GM19452 (cell line): ENCODE measurements around the gene C2CD4C.
"Not testable (repeated sequence)": the region's sequence is repeated elsewhere in the genome, so short reads cannot be mapped to it uniquely, and the experiment has no call there.

ENCODE experiments used
- ATAC-seq: cut with Tn5 transposase; IDR thresholded peaks from one replicate; pipeline ENCODE4 v1.9.1; 2021; ENCODE audit not compliant: unreplicated experiment

C2CD4C gene

GRCh38 chr19:408902-409515, at the start of gene C2CD4C:
Gene C2CD4C, minus strand, starts transcription at chr19:409147. Its CDS starts 786 bp downstream, at chr19:408361.
- no peak for ATAC-seq

GRCh38 chr19:458091-459042, 49.4 kb upstream of the C2CD4C start:
- ATAC-seq, result no peak

GRCh38 chr19:457636-458035, 48.7 kb upstream of the C2CD4C start:
- ATAC-seq, result no peak

- ATAC-seq, result no peak
Measured at GRCh38 chr19:456547-457110, 47.7 kb upstream of the C2CD4C start.

GRCh38 chr19:455851-456546, 47.1 kb upstream of the C2CD4C start:
- no peak for ATAC-seq

GRCh38 chr19:455031-455705, 46.2 kb upstream of the C2CD4C start:
- ATAC-seq, result no peak

- ATAC-seq, result no peak
Measured at GRCh38 chr19:453606-454005, 44.7 kb upstream of the C2CD4C start.

- no peak for ATAC-seq
Measured at GRCh38 chr19:452829-453228, 43.9 kb upstream of the C2CD4C start.

GRCh38 chr19:450912-451481, 42.0 kb upstream of the C2CD4C start:
- not testable (repeated sequence) for ATAC-seq

- no peak for ATAC-seq
Measured at GRCh38 chr19:449916-450315, 41.0 kb upstream of the C2CD4C start.

GRCh38 chr19:447816-448560, 39.0 kb upstream of the C2CD4C start:
- no peak for ATAC-seq

GRCh38 chr19:447064-447426, 38.1 kb upstream of the C2CD4C start:
- ATAC-seq, result no peak

- ATAC-seq, result no peak
Measured at GRCh38 chr19:444677-445210, 35.8 kb upstream of the C2CD4C start.

GRCh38 chr19:443005-443404, 34.1 kb upstream of the C2CD4C start:
- no peak for ATAC-seq

GRCh38 chr19:442085-442484, 33.1 kb upstream of the C2CD4C start:
- no peak for ATAC-seq

- no peak for ATAC-seq
Measured at GRCh38 chr19:441213-441836, 32.4 kb upstream of the C2CD4C start.

GRCh38 chr19:440391-441212, 31.7 kb upstream of the C2CD4C start:
- no peak for ATAC-seq
